T47D (cell line): Measurements from ENCODE around the gene TMEM191B.
A peak's percentile ranks its signal among the peaks of the same experiment; 100 is the strongest.
"Not testable (repeated sequence)": the region's sequence is repeated elsewhere in the genome, so short reads cannot be mapped to it uniquely, and the experiment has no call there.

Experiments
- DNase-seq, 2 experiments: peaks; one replicate each; pipeline versions ENCODE4 v3.0.0 to v3.0.0-alpha.2; 2011 to 2012; ENCODE audit warnings: low read depth in 1 of 2, low spot score in 1 of 2
- in situ Hi-C: cut with HindIII; loops from 2 replicates; pipeline ENCODE4 v1.10.0; 2016; ENCODE audit warnings: low sequenced_read_pairs, low pct_unique_long_range_greater_than_20kb

The TMEM191B gene

DNA sequence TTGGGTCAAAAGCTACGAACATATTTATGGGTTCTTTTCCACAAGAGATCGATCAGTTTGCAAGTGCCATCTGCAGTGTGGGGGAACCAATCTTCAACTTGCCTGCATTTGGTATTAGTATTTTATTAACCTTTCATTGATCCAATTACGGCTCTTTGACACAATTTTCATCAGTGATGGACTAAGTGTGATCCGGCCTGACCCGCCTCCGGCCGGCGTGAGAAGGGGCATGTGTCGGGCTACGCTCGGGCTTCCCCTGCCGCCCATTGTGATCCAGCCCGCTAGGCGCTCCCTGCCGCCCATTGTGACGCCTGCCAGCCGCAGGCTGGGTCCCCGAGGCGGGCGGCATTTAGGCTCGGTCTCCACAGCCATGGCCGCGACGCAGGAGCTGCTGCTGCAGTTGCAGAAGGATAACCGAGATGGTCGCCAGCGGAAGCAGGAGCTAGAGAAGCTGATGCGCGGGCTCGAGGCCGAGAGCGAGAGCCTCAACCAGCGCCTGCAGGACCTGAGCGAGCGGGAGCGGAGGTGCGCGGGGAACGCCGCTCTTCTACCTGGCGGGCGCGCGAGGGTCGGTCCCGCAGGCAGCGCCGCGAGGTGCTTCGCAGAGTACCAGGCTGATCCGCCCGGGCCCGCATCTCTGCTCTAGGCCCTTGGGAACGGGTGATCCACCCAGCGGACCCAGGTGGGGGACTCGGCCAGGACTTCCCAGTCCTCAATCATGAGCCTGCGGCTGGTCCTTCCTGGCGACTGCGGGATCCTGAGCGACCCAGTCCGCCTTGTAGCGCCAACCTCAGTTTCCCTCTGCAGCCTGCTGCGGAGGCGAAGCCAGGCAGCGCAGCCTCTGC, at the start of gene TMEM191B:
TMEM191B (plus strand) TSS at position 51 of the 845 bp plus-strand sequence; CDS start at position 230, 179 bp downstream.
- DNase-seq, in situ Hi-C loops: not testable (repeated sequence)

DNA sequence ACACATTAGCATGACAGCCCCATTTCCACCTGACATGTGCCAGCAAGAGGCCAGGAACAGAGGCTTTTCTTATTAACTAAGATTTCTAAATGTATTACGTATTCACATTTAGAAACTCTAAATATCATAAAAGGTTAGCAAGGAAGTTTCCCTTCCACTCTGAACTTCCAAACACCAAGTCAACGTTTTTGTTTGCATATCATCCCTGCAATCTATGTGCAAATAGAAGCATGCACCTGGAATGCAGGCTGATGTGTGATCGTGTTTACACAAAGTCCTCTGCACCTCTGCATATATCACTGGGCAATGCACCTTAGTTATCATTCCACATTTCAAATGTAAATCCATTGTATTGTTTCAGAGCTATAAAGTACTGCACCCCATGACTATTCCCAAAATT, 31.4 kb upstream of the TMEM191B start:
- in situ Hi-C loops, DNase-seq: not testable (repeated sequence)

DNA sequence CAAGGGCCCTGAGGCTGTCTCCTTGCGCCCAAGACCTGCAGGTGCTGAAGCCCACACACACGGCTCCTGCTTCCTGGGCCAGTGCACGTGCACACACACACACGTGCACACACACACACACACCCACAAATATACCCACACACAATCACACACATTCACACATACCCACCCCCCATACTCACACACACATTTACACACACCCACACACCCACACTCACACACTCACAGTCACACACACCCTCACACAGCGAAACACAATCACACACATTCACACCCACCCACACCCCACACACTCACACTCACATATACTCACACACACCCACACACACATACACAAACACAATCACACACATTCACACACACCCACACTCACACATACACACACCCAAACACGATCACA, 16.3 kb upstream of the TMEM191B start:
- in situ Hi-C loops, DNase-seq: not testable (repeated sequence)

DNA sequence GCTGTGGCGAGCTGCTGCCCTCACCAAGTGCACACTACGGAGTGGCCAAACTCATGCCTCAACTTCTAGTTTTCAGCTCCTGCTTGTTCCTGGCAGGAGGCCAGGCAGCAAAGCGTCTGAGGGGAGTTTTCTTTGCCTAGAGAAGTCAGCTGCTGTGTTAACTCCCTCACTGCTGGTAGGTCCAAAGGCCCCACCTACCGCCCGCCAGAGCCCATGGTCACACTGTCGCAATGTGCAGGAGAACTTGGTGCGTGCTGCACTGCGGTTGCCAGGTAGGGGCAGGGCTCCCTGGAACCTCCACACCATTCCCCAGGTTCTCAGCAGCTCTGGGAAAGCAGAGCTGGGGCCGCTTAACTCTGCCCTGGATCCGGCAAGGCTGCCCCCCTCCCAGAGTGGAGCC, 15.2 kb upstream of the TMEM191B start:
- in situ Hi-C loops, result not testable (repeated sequence)

DNA sequence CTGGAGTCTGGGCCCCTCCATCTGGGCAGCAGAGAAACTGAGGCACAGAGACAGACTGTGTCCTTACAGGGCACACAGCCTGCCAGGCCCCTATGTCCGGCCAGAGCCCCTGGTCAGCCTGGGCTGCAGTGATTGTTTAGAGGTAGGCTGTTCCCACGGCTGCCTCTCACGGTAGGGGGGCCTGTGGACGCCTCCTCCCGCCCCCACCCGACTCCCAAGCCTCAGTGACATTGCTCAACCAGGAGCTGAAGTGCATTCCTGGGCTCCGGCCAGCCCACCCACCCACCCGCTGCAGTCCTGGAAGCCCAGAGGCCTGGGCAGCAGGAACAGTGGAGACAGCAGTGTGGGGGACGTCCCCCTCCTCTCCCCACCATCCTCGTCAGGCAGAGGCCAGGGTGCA, 14.1 kb upstream of the TMEM191B start:
- DNase-seq, in situ Hi-C loops: not testable (repeated sequence)

More for the DNA sequence above, 15.2 kb upstream of the TMEM191B start:
- DNase-seq, result not testable (repeated sequence)

DNA sequence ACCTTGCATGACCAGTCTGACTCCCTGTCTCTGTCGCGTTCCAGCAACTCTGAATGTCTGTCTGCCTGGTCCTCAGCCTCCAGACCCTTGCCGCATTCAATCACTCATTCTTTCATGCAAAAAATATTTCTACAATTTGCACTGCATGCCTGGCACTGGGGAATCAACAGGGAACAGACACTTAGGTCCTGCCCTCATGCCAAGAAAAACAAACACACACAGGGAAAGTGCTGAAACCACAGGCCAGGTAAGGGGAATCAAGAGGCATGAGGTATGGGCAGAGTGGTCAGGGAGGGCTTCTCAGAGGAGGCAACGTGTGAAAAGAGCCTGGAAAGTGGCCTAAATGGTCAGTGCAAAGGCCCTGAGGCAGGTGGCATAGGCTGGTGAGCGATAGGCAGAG, 9.5 kb upstream of the TMEM191B start, which contains the start of gene GGTLC3:
GGTLC3 (minus strand) TSS at position 101 of the 400 bp plus-strand sequence. CDS start 264 bp downstream, outside the sequence.
- in situ Hi-C loops, result not testable (repeated sequence)

DNA sequence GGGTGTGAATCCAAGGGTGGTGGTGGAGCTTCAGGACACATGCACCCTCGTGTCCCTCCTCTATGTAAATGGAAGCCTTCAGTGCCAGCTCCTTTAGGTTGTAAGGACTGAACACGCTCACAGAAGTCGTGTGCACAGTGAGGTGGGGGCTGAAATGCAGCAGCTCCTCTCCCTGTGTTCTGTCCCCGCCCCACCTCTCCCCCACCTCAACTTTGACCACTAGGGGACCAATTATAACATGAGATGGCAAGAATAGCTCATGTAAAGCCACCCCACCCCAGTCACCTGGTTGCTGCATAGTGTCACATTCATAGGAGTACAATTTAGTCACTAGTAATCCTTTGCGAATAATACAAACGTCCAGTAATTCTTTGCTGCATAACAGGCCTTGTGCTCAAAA, 4.8 kb upstream of the TMEM191B start:
- in situ Hi-C loops, DNase-seq: not testable (repeated sequence)

More for the DNA sequence above, 9.5 kb upstream of the TMEM191B start, which contains the start of gene GGTLC3:
- DNase-seq, result not testable (repeated sequence)

DNA sequence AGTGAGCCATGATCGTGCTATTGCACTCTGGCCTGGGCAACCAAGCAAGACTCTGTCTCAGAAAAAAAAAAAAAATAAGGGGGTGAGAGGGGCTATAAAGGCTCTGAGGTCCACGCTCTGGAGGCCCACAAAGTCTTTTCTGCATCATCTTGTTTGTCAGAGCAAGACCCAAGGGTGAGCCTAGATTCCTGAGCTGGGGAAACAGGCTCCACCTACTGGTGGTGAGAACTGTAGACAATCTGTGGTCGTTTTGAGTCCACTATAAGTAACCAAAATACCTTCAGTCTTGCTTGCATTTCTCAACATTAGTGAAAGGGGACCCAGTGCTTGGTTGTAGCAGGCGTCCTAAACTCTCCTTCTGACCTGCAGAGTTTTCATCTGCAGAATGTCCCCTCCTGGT, 4.3 kb upstream of the TMEM191B start:
- in situ Hi-C loops, result not testable (repeated sequence)

DNA sequence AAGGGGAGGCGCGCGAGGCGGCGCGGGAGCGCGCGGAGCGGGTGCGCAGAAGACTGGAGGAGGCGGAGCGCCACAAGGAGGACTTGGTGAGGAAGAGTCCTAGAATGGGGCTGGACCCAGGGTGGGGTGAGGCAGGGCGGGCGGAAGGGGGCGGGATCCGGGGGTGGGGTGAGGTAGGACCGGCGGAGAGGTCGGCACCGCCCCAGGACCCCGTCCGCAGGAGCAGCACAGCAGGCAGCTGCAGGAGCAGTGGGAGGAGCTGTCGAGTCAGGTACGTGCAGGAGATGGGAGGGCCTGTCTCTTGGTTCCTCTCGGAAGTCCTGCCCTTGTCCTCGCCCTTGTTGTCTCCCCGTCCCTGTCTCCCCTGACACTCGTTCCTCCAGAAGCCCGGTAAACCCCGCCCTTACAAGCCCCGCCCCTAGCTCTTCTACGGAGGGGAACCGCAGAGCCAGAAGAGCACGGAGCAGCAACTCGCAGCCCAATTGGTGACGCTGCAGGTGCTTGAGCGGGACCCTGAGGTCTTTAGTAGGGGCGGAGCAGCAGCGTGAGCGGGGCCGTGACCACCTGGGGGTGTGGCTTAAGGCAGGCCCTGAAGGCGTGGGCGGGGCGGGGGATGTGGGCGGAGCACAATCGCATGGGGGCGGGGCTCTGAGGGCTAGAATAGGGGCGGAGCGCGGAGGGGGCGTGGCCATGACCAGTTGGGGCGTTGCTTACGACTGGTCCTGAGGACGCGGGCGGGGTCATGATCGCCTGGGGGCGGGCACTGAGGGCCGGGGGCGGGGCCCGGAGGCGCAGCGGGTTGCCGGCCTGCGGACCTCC, 1.2 kb downstream of the TMEM191B start:
- DNase-seq, result peak in 1 of 2 experiments; percentile 78
- in situ Hi-C loops, result not testable (repeated sequence)

More for the DNA sequence above, 4.3 kb upstream of the TMEM191B start:
- DNase-seq, result not testable (repeated sequence)

DNA sequence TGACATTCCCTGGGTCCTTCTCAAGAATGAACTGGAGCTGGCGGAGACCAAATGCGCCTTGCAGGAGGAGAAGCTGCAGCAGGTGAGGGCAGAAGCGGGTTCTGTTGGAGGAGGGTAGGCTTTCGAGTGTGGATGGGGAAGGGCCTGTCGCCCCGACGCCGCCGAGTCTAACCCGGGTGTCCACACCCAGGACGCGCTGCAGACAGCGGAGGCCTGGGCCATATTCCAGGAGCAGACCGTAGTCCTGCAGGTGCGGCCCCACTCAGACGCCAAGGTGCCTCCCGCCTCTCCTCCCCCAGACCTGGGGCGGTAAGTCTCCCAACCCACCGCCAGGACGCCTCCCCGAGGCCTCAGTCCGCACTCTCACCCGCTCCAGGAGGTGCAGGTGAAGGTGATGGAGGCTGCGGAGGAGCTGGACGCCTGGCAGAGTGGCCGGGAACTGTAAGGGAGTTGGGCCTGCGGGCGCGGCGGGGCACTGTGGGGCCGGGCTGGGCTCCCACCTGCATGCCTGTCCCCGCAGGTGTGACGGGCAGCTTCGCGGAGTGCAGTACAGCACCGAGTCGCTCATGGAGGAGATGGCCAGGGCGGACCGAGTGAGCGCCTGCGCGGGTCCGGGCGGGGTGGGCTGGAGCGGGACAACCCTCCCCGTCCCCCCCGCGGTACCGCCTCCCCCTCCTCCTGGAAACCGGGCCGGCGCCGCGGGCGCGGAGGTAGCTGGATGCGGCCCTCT, 2.0 kb downstream of the TMEM191B start:
- DNase-seq, in situ Hi-C loops: not testable (repeated sequence)

DNA sequence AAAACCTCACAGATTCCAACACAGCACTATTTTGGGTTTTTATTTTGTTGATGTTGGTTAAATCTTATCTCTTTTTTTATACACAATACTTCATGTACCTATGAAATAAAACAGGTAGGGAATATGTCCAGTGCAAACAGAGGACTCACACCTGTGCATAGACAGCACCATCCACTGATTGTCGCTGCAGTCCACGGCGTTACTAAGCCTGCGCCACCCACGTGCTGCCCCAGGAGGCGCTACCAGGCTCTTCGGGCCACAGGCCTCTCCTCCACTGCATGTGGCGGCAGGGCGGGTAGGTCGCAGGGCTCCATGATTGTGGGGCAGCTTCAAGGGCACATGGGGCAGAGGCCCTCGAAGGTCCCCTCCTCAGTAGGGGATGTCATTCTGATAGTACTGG, 6.0 kb downstream of the TMEM191B start:
- in situ Hi-C loops, DNase-seq: not testable (repeated sequence)

DNA sequence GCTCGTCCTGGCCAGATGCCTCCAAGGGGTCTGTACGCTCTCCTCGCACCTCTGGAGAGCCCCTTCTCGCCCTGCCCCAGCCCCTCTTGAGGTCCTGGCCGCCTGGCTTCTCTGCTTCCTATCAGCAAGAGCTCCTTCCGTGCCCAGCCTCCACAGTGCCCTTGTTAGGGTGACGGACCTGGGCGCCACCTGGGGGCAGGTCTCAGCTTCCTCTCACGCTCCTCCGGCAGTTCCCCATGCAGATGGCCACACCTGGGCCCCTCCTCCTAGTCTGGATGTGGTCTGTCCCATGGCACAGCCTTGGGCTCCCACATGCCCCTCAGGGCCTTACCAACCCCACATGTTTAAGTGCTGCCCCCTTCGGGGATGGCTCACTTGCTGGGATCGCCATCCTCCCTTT, 6.7 kb downstream of the TMEM191B start:
- in situ Hi-C loops, DNase-seq: not testable (repeated sequence)

DNA sequence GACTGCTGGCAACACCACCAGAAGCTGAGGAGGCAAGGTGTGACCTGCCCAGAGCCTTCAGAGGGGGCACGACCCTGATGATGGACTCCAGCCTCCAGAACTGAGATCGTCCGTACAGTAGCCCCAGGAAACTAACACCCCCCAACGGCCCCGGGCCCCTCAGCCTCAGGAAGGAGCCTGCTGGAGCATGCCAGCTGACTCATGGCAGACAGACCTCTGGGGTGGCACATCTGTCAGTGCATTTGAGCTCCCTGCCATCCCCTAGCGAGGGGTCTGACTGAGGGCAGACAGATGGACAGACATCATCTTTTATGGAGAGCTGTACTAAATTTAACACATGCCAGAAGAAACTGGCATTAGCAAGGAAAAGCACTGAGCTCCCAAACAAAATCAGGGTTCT, 12.4 kb downstream of the TMEM191B start:
- in situ Hi-C loops, DNase-seq: not testable (repeated sequence)

DNA sequence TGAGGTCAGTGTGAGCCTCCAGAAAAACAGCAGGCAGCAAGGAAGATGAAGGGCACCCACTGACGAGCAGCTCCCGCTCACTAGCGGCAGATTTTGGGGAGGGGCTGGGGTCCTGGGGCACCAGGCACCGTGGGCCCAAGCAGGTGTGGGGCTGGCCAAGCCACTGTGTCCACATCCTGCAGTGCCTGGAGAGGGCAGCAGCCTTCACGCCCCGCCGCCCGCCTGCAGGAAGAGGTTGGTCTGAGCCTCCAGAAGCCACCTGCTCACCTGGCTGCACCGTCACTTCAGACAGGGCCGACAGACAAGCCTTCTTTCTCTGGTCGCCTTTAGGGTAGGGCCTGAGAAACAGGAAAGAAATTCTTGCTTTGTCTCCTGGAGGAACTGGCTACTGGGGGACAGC, 15.8 kb downstream of the TMEM191B start:
- in situ Hi-C loops, result not testable (repeated sequence)

DNA sequence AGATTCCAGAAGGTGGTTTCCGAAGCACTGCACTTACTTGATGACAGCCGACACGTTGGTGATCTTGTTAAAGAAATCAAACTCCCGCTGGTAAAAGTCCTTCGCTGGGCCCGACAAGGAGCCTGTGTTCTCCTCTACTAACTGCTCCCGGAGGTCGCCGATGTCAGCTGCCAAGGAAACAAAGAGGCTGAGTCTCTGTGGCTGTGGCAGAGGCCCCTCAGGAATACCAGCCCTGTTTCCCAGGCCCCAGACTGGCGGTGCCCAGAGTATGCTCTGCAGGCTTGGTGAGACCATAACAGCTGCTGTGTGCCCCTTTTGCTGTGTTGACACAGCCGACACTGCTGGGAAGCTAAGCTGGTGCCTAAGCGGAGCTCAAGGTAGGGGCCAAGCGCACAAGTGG, 17.0 kb downstream of the TMEM191B start:
- in situ Hi-C loops, DNase-seq: not testable (repeated sequence)

More for the DNA sequence above, 15.8 kb downstream of the TMEM191B start:
- not testable (repeated sequence) for DNase-seq

DNA sequence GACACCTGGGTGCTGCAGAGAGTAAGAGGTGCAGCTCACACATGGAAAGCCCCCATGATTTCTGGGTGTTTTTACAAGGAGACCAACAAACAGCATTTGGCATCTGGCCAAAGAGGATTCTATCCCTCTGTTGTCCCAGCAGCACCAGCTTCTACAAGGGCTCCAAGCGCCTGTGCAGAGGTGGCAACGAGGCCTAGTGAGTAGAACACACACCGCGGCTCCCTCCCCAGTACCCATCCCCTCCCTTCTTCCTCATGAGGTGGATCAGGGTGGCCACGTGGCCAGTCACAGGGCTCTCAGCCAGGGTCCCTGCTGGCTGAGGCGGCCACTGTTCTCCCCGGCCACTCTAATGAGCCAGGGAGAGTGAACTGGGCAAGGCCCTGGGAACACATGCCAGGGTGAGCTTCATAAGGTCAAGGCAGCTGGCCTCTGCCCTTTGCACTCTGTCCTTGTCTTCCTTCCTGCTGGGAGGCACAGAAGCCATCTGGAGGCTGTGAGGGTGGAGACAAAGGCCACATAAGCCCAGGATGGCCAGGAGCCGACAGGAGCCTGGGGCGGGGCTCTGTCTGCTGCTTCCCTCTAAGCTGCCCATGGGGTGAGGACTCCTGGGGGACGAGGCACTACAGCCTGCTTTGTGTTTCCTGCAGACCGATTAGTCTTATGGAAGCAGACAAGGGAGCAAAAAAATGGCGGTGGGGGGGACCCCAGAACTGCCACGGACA, 22.0 kb downstream of the TMEM191B start:
- in situ Hi-C loops, DNase-seq: not testable (repeated sequence)

DNA sequence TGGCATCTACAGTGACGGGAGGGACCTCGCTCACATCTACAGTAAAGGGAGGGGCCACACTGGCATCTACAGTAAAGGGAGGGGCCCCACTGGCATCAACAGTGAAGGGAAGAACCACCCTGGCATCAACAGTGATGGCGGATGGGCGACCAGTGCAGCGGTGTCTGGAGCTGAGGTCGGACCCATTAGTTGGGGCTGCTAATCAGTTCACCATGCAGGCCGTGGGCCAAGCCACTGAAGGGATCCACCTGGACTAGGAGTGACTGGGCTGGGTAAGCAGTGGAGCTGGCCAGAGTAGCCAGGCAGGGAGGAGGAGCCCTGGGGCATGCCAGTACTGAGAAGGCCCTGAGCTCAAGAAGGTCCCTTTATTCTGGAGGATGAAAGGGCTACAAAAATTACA, 23.4 kb downstream of the TMEM191B start:
- DNase-seq, in situ Hi-C loops: not testable (repeated sequence)
